Kidney (tissue), 14 donors: ENCODE measurements around the gene MSMO1. TPM values are rescaled to one million over a fixed set of nuclear protein-coding genes. Genes with fewer than 3 reads are reported as not detected.

Experiments
- DNase-seq, 5 donors: peaks; one replicate each; pipeline ENCODE4 v3.0.0-alpha.2; 2013 to 2020
- FAIRE-seq: peaks from 2 replicates; lab custom pipeline; 2012; peaks lifted over from hg19 to GRCh38; lab: Jason Lieb, UNC
- H3K27ac ChIP-seq, 2 donors: one replicate each; pipeline ENCODE4 v1.7.0; 2013; ENCODE audit warnings: low read depth in 2 of 2, low read length in 2 of 2, inconsistent platforms in 1 of 2
- H3K27me3 ChIP-seq: one replicate; pipeline ENCODE4 v1.7.1; 2013; ENCODE audit warnings: low read length, inconsistent platforms; ENCODE audit not compliant: control insufficient read depth, insufficient read depth
- H3K36me3 ChIP-seq, 3 donors: one replicate each; pipeline versions ENCODE4 v1.7.0 to v1.7.1; 2013; ENCODE audit warnings: low read length in 3 of 3, control low read depth in 1 of 3, inconsistent platforms in 1 of 3; ENCODE audit not compliant: insufficient read depth in 3 of 3, control insufficient read depth in 2 of 3
- H3K4me1 ChIP-seq, 3 donors: one replicate each; pipeline versions ENCODE4 v1.7.0 to v1.7.1; 2013; ENCODE audit warnings: low read length in 3 of 3, inconsistent platforms in 1 of 3, low read depth in 1 of 3; ENCODE audit not compliant: control insufficient read depth in 2 of 3, insufficient read depth in 2 of 3
- H3K4me3 ChIP-seq, 3 donors: one replicate each; pipeline versions ENCODE4 v1.7.0 to v1.8.1; 2013; ENCODE audit warnings: low read length in 3 of 3, control low read depth in 1 of 3, inconsistent platforms in 1 of 3
- H3K9ac ChIP-seq, 3 donors: one replicate each; pipeline versions ENCODE4 v1.7.0 to v1.7.1; 2013; ENCODE audit warnings: low read length in 3 of 3, control low read depth in 1 of 3, inconsistent platforms in 1 of 3
- H3K9me3 ChIP-seq, 3 donors: one replicate each; pipeline versions ENCODE4 v1.7.0 to v1.7.1; 2013; ENCODE audit warnings: low read length in 3 of 3, control low read depth in 1 of 3, inconsistent platforms in 1 of 3; ENCODE audit not compliant: control insufficient read depth in 2 of 3, insufficient read depth in 1 of 3
- intact Hi-C: fragments of 100-400 bp; cut with DNase I; formaldehyde crosslinking; loops from one replicate; pipeline ENCODE4 v1.11.1; 2022
- microRNA-seq: library from miRNA; unstranded; fragments of <30 nt; microRNA quantifications from one replicate; pipeline ENCODE4 v1.2.0, GENCODE V29; 2020
- polyA plus RNA-seq: library from polyadenylated mRNA; stranded (reverse); fragments of 350-450 nt; fragmentation: Illumina TruSeq; extraction: RNeasy Lipid Tissue Mini Kit (QIAGEN cat#74804); gene quantifications from one replicate; pipeline ENCODE4 v1.2.3, GENCODE V29; 2014; ENCODE audit warnings: low read depth, low replicate concordance; ENCODE audit not compliant: insufficient read depth
- total RNA-seq: library from RNA; stranded (reverse); fragmentation: NEBNext Ultra II Directional; extraction: Animal tissue kit (Norgen Biotek cat#: 25700); gene quantifications from one replicate; pipeline ENCODE4 v1.2.1, GENCODE V29; 2021
- TF ChIP-seq, protein P1 (sequence below): IDR thresholded peaks from 3 replicates; pipeline ENCODE4 v1.5.1; 2012; ENCODE audit warnings: mild to moderate bottlenecking, moderate library complexity, borderline replicate concordance; ENCODE audit not compliant: insufficient read depth; ENCODE audit errors: extremely low read depth
- donor health status: control.
- donor health status: control.
- donor health status: control.
- donor health status: control.
- donor health status: control.
- donor health status: DM: yes; HTN: yes; CAD: no.
- donor health status: Normal renal cell carcinoma (clear cell type).

Gene MSMO1
- total and polyA plus RNA-seq, 2 donors from 2014 or later, result 32.4 to 91.4 TPM

DNA sequence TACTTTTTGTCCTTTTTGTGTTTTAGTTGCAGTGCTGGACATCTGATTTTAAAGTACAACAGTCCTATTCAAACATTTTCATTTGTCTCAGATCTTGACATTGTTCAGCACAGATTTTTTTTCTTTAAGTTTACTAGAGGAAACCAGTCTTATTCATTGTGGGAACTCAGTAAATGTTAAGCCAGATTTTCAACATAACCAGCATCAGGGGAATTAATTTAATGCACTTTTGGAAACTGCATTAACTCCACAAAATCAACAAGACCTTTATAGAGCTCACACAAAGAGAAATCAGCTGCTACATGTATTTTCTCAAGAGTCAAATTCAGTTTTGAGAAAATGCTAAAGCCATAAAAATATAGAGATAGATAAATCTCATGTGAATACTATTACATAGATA is 61.3 kb downstream of the MSMO1 start:
- intact Hi-C loops, result no loop called here
- TF ChIP-seq, protein P1, sequence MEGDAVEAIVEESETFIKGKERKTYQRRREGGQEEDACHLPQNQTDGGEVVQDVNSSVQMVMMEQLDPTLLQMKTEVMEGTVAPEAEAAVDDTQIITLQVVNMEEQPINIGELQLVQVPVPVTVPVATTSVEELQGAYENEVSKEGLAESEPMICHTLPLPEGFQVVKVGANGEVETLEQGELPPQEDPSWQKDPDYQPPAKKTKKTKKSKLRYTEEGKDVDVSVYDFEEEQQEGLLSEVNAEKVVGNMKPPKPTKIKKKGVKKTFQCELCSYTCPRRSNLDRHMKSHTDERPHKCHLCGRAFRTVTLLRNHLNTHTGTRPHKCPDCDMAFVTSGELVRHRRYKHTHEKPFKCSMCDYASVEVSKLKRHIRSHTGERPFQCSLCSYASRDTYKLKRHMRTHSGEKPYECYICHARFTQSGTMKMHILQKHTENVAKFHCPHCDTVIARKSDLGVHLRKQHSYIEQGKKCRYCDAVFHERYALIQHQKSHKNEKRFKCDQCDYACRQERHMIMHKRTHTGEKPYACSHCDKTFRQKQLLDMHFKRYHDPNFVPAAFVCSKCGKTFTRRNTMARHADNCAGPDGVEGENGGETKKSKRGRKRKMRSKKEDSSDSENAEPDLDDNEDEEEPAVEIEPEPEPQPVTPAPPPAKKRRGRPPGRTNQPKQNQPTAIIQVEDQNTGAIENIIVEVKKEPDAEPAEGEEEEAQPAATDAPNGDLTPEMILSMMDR, result no peak
- Histone ChIP-seq H3K9me3 (no peaks in the 10 kb centered on the region), H3K4me1 (no peaks in the 10 kb centered on the region), H3K27me3 (no peaks in the 10 kb centered on the region), H3K27ac (no peak overlapping the region), H3K36me3 (no peaks in the 10 kb centered on the region), H3K9ac (no peak overlapping the region), H3K4me3 (no peak overlapping the region)
- DNase-seq, result peak in 1 of 5 donors; percentile 39
- FAIRE-seq, result no peak

Small RNA genes lying within 50 kb of the gene (microRNA-seq; reads per million reads assigned to microRNA genes)
- gene MIR578, result not detected

Other genes with a start within 250 kb of the MSMO1 start
- 19.6 TPM for gene TMEM192, start 214.8 kb upstream of the MSMO1 start, total RNA-seq
- 14.9 TPM for gene TMEM192, start 214.8 kb upstream of the MSMO1 start, polyA plus RNA-seq
- gene KLHL2, start 120.1 kb upstream of the MSMO1 start, total RNA-seq, result 44.4 TPM
- gene KLHL2, start 120.1 kb upstream of the MSMO1 start, polyA plus RNA-seq, result 11.5 TPM
- 87.7 TPM for gene CPE, start 51.3 kb downstream of the MSMO1 start, total RNA-seq
- 24.2 TPM for gene CPE, start 51.3 kb downstream of the MSMO1 start, polyA plus RNA-seq